Panc1 (cell line): Measurements from ENCODE around the gene KRT73. TPM values are rescaled to one million over a fixed set of nuclear protein-coding genes. Genes with fewer than 3 reads are reported as not detected.

Experiments used
- ATAC-seq: fragments of 200-7000 bp; cut with Tn5 transposase; 2 replicates; pipeline ENCODE4 v1.9.1; 2020; ENCODE audit warnings: mild to moderate bottlenecking, moderate library complexity
- BruUV-seq: library from RNA; stranded (reverse); fragments of 400-500 nt; replicated peaks from 2 replicates; lab custom pipeline; 2021; lab: Mats Ljungman, UMichigan
- CTCF ChIA-PET: fragments of 300-600 bp; sonication (Branson Sonifier 250); formaldehyde crosslinking; loops from one replicate; lab custom pipeline; 2022; ENCODE audit warnings: antibody characterized with exemption; lab: Charles Lee
- POLR2A ChIA-PET: fragments of 300-600 bp; sonication (Branson Sonifier 250); formaldehyde crosslinking; loops from one replicate; lab custom pipeline; 2022; ENCODE audit warnings: antibody characterized with exemption; lab: Charles Lee
- DNase-seq: peaks from one replicate; pipeline ENCODE4 v3.0.0-alpha.2; 2010; ENCODE audit warnings: low read depth, low spot score
- H3K27ac ChIP-seq: 2 replicates; pipeline ENCODE4 v1.5.1; 2011; ENCODE audit warnings: mild to moderate bottlenecking, low read length, inconsistent platforms
- H3K27me3 ChIP-seq: fragments of 200-500 bp; sonication (Bioruptor generic); 2 replicates; pipeline ENCODE4 v1.6.0; 2014; ENCODE audit warnings: low read length, inconsistent platforms; ENCODE audit not compliant: control insufficient read depth, insufficient read depth
- H3K36me3 ChIP-seq: fragments of 200-500 bp; sonication (Bioruptor generic); 2 replicates; pipeline ENCODE4 v1.5.1; 2014; ENCODE audit warnings: inconsistent platforms, mild to moderate bottlenecking, low read length, moderate library complexity; ENCODE audit not compliant: control insufficient read depth, insufficient read depth
- H3K4me1 ChIP-seq: 2 replicates; pipeline ENCODE4 v1.5.1; 2011; ENCODE audit warnings: inconsistent platforms, mild to moderate bottlenecking, low read length, moderate library complexity; ENCODE audit not compliant: control insufficient read depth, insufficient read depth
- H3K4me3 ChIP-seq, 2 experiments: 2 replicates each; pipeline ENCODE4 v1.5.1; 2011 to 2012; ENCODE audit warnings: low read depth in 2 of 2, low read length in 2 of 2, mild to moderate bottlenecking in 2 of 2, inconsistent platforms in 1 of 2, moderate library complexity in 1 of 2
- H3K9me3 ChIP-seq: fragments of 200-500 bp; sonication (Bioruptor generic); 2 replicates; pipeline ENCODE4 v1.5.1; 2014; ENCODE audit warnings: low read depth, mild to moderate bottlenecking, inconsistent platforms, low read length, moderate library complexity; ENCODE audit not compliant: control insufficient read depth, insufficient read depth
- POLR2AphosphoS5 ChIP-seq: IDR thresholded peaks from 2 replicates; pipeline ENCODE4 v1.6.1; 2012; ENCODE audit warnings: mild to moderate bottlenecking, low read depth, low read length, moderate library complexity
- SIN3A ChIP-seq: IDR thresholded peaks from 2 replicates; pipeline ENCODE4 v1.6.1; 2012; ENCODE audit warnings: low read depth, mild to moderate bottlenecking, low read length, moderate library complexity, borderline replicate concordance; ENCODE audit not compliant: insufficient read depth
- TCF7L2 ChIP-seq: IDR thresholded peaks from 2 replicates; pipeline ENCODE4 v1.6.1; 2011; ENCODE audit warnings: mild to moderate bottlenecking, low read depth, low read length, inconsistent platforms
- in situ Hi-C: cut with HindIII; loops from 2 replicates; pipeline ENCODE4 v1.10.0; 2016; ENCODE audit warnings: low sequenced_read_pairs, low pct_unique_long_range_greater_than_20kb
- intact Hi-C: fragments of 100-400 bp; cut with micrococcal nuclease; formaldehyde crosslinking; loops from one replicate; pipeline ENCODE4 v1.10.0; 2022; ENCODE audit not compliant: unreplicated experiment
- total RNA-seq: library from RNA; stranded (reverse); gene quantifications from one replicate; pipeline ENCODE4 v1.2.1, GENCODE V29; 2021; ENCODE audit not compliant: unreplicated experiment
- TF ChIP-seq, protein P1 (sequence below): fragments of 450-650 bp; IDR thresholded peaks from 2 replicates; pipeline ENCODE4 v1.5.1; 2017; ENCODE audit warnings: mild to moderate bottlenecking
- TF ChIP-seq, protein P2 (sequence below), 2 experiments: IDR thresholded peaks; 2 replicates each; pipeline ENCODE4 v1.6.1; 2011 to 2012; ENCODE audit warnings: low read depth in 2 of 2, control low read depth in 1 of 2, low read length in 1 of 2, mild to moderate bottlenecking in 1 of 2, moderate library complexity in 1 of 2; ENCODE audit not compliant: insufficient read depth in 1 of 2

Gene KRT73
- total RNA-seq, 1 experiment from 2014 or later, result not detected

DNA sequence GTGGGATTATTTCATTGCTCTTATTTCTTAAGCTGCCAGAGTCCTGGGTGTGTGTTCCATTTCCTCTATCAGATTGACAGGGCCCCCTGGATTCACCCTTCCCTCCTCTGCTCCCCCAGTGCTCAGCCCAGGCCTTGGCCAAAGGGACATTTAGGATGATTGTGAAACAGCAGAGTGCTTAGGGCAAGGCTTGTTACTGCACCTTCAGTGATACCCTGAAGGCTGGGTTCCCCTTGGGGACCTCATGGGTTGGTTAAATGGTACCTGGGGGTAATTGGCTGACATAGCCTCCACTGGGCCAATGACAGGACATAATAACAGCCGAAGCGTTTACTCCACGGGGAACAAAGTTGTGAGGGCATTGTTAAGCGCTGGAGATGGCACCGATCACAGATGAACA is 15.8 kb downstream of the KRT73 start:
- H3K9me3 ChIP-seq, result no peaks in the 10 kb centered on the region
- no peaks in the 10 kb centered on the region for H3K36me3 ChIP-seq
- H3K27ac ChIP-seq, result no peak overlapping the region
- TF ChIP-seq SIN3A (no peak), POLR2AphosphoS5 (no peak), TCF7L2 (no peak)
- TF ChIP-seq, protein P1, sequence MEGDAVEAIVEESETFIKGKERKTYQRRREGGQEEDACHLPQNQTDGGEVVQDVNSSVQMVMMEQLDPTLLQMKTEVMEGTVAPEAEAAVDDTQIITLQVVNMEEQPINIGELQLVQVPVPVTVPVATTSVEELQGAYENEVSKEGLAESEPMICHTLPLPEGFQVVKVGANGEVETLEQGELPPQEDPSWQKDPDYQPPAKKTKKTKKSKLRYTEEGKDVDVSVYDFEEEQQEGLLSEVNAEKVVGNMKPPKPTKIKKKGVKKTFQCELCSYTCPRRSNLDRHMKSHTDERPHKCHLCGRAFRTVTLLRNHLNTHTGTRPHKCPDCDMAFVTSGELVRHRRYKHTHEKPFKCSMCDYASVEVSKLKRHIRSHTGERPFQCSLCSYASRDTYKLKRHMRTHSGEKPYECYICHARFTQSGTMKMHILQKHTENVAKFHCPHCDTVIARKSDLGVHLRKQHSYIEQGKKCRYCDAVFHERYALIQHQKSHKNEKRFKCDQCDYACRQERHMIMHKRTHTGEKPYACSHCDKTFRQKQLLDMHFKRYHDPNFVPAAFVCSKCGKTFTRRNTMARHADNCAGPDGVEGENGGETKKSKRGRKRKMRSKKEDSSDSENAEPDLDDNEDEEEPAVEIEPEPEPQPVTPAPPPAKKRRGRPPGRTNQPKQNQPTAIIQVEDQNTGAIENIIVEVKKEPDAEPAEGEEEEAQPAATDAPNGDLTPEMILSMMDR, result no peak
- TF ChIP-seq, protein P2, sequence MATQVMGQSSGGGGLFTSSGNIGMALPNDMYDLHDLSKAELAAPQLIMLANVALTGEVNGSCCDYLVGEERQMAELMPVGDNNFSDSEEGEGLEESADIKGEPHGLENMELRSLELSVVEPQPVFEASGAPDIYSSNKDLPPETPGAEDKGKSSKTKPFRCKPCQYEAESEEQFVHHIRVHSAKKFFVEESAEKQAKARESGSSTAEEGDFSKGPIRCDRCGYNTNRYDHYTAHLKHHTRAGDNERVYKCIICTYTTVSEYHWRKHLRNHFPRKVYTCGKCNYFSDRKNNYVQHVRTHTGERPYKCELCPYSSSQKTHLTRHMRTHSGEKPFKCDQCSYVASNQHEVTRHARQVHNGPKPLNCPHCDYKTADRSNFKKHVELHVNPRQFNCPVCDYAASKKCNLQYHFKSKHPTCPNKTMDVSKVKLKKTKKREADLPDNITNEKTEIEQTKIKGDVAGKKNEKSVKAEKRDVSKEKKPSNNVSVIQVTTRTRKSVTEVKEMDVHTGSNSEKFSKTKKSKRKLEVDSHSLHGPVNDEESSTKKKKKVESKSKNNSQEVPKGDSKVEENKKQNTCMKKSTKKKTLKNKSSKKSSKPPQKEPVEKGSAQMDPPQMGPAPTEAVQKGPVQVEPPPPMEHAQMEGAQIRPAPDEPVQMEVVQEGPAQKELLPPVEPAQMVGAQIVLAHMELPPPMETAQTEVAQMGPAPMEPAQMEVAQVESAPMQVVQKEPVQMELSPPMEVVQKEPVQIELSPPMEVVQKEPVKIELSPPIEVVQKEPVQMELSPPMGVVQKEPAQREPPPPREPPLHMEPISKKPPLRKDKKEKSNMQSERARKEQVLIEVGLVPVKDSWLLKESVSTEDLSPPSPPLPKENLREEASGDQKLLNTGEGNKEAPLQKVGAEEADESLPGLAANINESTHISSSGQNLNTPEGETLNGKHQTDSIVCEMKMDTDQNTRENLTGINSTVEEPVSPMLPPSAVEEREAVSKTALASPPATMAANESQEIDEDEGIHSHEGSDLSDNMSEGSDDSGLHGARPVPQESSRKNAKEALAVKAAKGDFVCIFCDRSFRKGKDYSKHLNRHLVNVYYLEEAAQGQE (IDR thresholded peaks at IDR 0.05; ENCODE audit: insufficient read depth in 1 of 2, low read depth in 2 of 2, low read length in 1 of 2), result no peak
- in situ Hi-C loops (no loop called here), intact Hi-C loops (no loop called here)
- DNase-seq, result no peak
- peaks cover 10% of the 10 kb centered on the region for H3K27me3 ChIP-seq
- H3K4me1 ChIP-seq, result no peaks in the 10 kb centered on the region
- no peak overlapping the region for H3K4me3 ChIP-seq
- ChIA-PET CTCF (no interaction called here), POLR2A (no interaction called here)
- no TSS peak for BruUV-seq
- no peak for ATAC-seq

DNA sequence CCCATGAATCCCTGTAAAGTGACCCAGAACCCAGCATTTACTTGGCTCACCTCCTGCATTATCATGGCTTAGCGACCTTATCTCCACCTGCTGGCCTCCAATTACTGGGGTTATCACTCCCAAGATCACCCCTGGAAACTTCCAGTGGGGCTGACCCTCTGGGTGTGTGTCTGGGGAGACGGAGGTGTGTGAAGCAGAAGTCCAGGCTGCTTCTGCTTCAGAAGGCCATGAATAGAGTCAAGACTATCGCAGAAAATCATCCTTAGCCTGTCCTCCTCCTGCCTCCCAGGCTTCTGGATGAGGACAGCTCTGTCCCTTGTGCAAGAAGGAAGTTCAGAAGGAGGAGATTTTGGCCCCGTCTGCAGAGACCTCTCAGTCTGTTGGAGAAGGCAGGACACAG is 16.7 kb downstream of the KRT73 start:
- ChIA-PET POLR2A (no interaction called here), CTCF (interaction anchor here (0.7 kb wide), 1 partner anchor 219 kb away, joined by 3 read pairs; no protein-coding TSS in a partner anchor)
- BruUV-seq, result no TSS peak
- intact Hi-C loops, result no loop called here
- Histone ChIP-seq H3K27me3 (peaks cover 12% of the 10 kb centered on the region), H3K4me1 (no peaks in the 10 kb centered on the region), H3K9me3 (no peaks in the 10 kb centered on the region), H3K4me3 (no peak overlapping the region), H3K36me3 (no peaks in the 10 kb centered on the region), H3K27ac (no peak overlapping the region)
- ATAC-seq (no peak), DNase-seq (no peak)
- in situ Hi-C loops, result no loop called here
- TF ChIP-seq, protein P1, result no peak
- TF ChIP-seq, protein P2 (IDR thresholded peaks at IDR 0.05; ENCODE audit: insufficient read depth in 1 of 2, low read depth in 2 of 2, low read length in 1 of 2), result no peak
- no peak for TF ChIP-seq POLR2AphosphoS5
- TF ChIP-seq TCF7L2, result no peak
- TF ChIP-seq SIN3A, result no peak
